Skeletal muscle tissue (tissue), 4 donors: Measurements from ENCODE around the gene PTPRR. TPM values are rescaled to one million over a fixed set of nuclear protein-coding genes. Genes with fewer than 3 reads are reported as not detected.

Experiments
- H3K27ac ChIP-seq: one replicate; pipeline ENCODE4 v1.7.0; 2013; ENCODE audit warnings: mild to moderate bottlenecking, low read depth, low read length, inconsistent platforms
- H3K27me3 ChIP-seq, 3 donors: one replicate each; pipeline ENCODE4 v1.7.0; 2013; ENCODE audit warnings: low read length in 3 of 3; ENCODE audit not compliant: control insufficient read depth in 3 of 3, insufficient read depth in 3 of 3
- H3K36me3 ChIP-seq, 3 donors: one replicate each; pipeline ENCODE4 v1.7.0; 2013; ENCODE audit warnings: low read length in 3 of 3; ENCODE audit not compliant: control insufficient read depth in 3 of 3, insufficient read depth in 3 of 3
- H3K4me1 ChIP-seq, 3 donors: one replicate each; pipeline ENCODE4 v1.7.0; 2013; ENCODE audit warnings: low read length in 3 of 3, mild to moderate bottlenecking in 3 of 3; ENCODE audit not compliant: control insufficient read depth in 3 of 3, insufficient read depth in 3 of 3
- H3K4me3 ChIP-seq, 3 donors: one replicate each; pipeline ENCODE4 v1.7.0; 2013; ENCODE audit warnings: low read length in 3 of 3
- H3K9ac ChIP-seq, 3 donors: one replicate each; pipeline ENCODE4 v1.7.0; 2013; ENCODE audit warnings: low read length in 3 of 3, mild to moderate bottlenecking in 3 of 3, moderate library complexity in 2 of 3, low read depth in 1 of 3
- H3K9me3 ChIP-seq, 3 donors: one replicate each; pipeline ENCODE4 v1.7.0; 2013; ENCODE audit warnings: low read length in 3 of 3; ENCODE audit not compliant: control insufficient read depth in 3 of 3
- total RNA-seq: library from RNA; depleted of rRNA; stranded (reverse); fragments of >200 nt; gene quantifications from one replicate; pipeline ENCODE4 v1.2.3, GENCODE V29; 2014
- donor health status: Osteomylitis.

The PTPRR gene
- total RNA-seq, 1 donor from 2014 or later = 1.0 TPM

- H3K9me3 ChIP-seq = no peaks in the 10 kb centered on the region
- H3K9ac ChIP-seq = no peak overlapping the region
- no peak overlapping the region for H3K27ac ChIP-seq
- H3K4me3 ChIP-seq = no peak overlapping the region
- no peaks in the 10 kb centered on the region for H3K36me3 ChIP-seq
- H3K27me3 ChIP-seq = no peaks in the 10 kb centered on the region
- no peaks in the 10 kb centered on the region for H3K4me1 ChIP-seq
Observed at GRCh38 chr12:70829070-70829469, 91.5 kb downstream of the PTPRR start.

- Histone ChIP-seq H3K9me3 (no peaks in the 10 kb centered on the region), H3K27ac (no peak overlapping the region), H3K36me3 (no peaks in the 10 kb centered on the region), H3K27me3 (no peaks in the 10 kb centered on the region), H3K4me1 (no peaks in the 10 kb centered on the region), H3K9ac (no peak overlapping the region), H3K4me3 (no peak overlapping the region)
Observed at GRCh38 chr12:70828351-70828750, 92.2 kb downstream of the PTPRR start.

- Histone ChIP-seq H3K27me3 (no peaks in the 10 kb centered on the region), H3K4me3 (no peak overlapping the region), H3K9me3 (no peaks in the 10 kb centered on the region), H3K36me3 (no peaks in the 10 kb centered on the region), H3K27ac (no peak overlapping the region), H3K9ac (no peak overlapping the region), H3K4me1 (no peaks in the 10 kb centered on the region)
Observed at GRCh38 chr12:70826156-70826555, 94.4 kb downstream of the PTPRR start.

GRCh38 chr12:70824511-70824910, 96.0 kb downstream of the PTPRR start:
- no peak overlapping the region for H3K9ac ChIP-seq
- no peaks in the 10 kb centered on the region for H3K27me3 ChIP-seq
- H3K27ac ChIP-seq = no peak overlapping the region
- no peaks in the 10 kb centered on the region for H3K9me3 ChIP-seq
- H3K4me1 ChIP-seq = no peaks in the 10 kb centered on the region
- no peak overlapping the region for H3K4me3 ChIP-seq
- H3K36me3 ChIP-seq = no peaks in the 10 kb centered on the region

GRCh38 chr12:70823182-70823976, 97.2 kb downstream of the PTPRR start:
- H3K27me3 ChIP-seq = no peaks in the 10 kb centered on the region
- no peaks in the 10 kb centered on the region for H3K36me3 ChIP-seq
- H3K27ac ChIP-seq = no peak overlapping the region
- H3K9ac ChIP-seq = no peak overlapping the region
- no peak overlapping the region for H3K4me3 ChIP-seq
- H3K4me1 ChIP-seq = no peaks in the 10 kb centered on the region
- no peaks in the 10 kb centered on the region for H3K9me3 ChIP-seq

GRCh38 chr12:70822412-70822811, 98.1 kb downstream of the PTPRR start:
- Histone ChIP-seq H3K9me3 (no peaks in the 10 kb centered on the region), H3K9ac (no peak overlapping the region), H3K4me1 (no peaks in the 10 kb centered on the region), H3K27me3 (no peaks in the 10 kb centered on the region), H3K36me3 (no peaks in the 10 kb centered on the region), H3K4me3 (no peak overlapping the region), H3K27ac (no peak overlapping the region)

- no peaks in the 10 kb centered on the region for H3K9me3 ChIP-seq
- H3K36me3 ChIP-seq = no peaks in the 10 kb centered on the region
- H3K4me3 ChIP-seq = no peak overlapping the region
- H3K4me1 ChIP-seq = no peaks in the 10 kb centered on the region
- no peaks in the 10 kb centered on the region for H3K27me3 ChIP-seq
- no peak overlapping the region for H3K27ac ChIP-seq
- H3K9ac ChIP-seq = no peak overlapping the region
Observed at GRCh38 chr12:70815971-70816391, 104.6 kb downstream of the PTPRR start.

GRCh38 chr12:70815056-70815455, 105.5 kb downstream of the PTPRR start:
- no peak overlapping the region for H3K9ac ChIP-seq
- H3K27me3 ChIP-seq = no peaks in the 10 kb centered on the region
- no peaks in the 10 kb centered on the region for H3K9me3 ChIP-seq
- no peaks in the 10 kb centered on the region for H3K4me1 ChIP-seq
- no peak overlapping the region for H3K4me3 ChIP-seq
- no peak overlapping the region for H3K27ac ChIP-seq
- H3K36me3 ChIP-seq = no peaks in the 10 kb centered on the region

GRCh38 chr12:70813559-70813958, 107.0 kb downstream of the PTPRR start:
- Histone ChIP-seq H3K4me3 (no peak overlapping the region), H3K9ac (no peak overlapping the region), H3K9me3 (no peaks in the 10 kb centered on the region), H3K4me1 (no peaks in the 10 kb centered on the region), H3K27ac (no peak overlapping the region), H3K36me3 (no peaks in the 10 kb centered on the region), H3K27me3 (no peaks in the 10 kb centered on the region)

GRCh38 chr12:70812136-70812535, 108.4 kb downstream of the PTPRR start:
- Histone ChIP-seq H3K4me3 (no peak overlapping the region), H3K9me3 (no peaks in the 10 kb centered on the region), H3K27me3 (no peaks in the 10 kb centered on the region), H3K4me1 (no peaks in the 10 kb centered on the region), H3K27ac (no peak overlapping the region), H3K36me3 (no peaks in the 10 kb centered on the region), H3K9ac (no peak overlapping the region)
